Right cardiac atrium (tissue), 5 donors: ENCODE measurements around the gene TRMT61B. TPM values are rescaled to one million over a fixed set of nuclear protein-coding genes. Genes with fewer than 3 reads are reported as not detected.

Source experiments
- ATAC-seq, 2 donors: fragments of 200-7000 bp; cut with Tn5 transposase; one replicate each; pipeline versions ENCODE4 v1.8.0 to v1.9.1; 2020; ENCODE audit warnings: moderate library complexity in 2 of 2, mild to moderate bottlenecking in 1 of 2
- DNase-seq, 3 donors: peaks; one replicate each; pipeline ENCODE4 v3.0.0-alpha.2; 2020
- H3K27ac ChIP-seq: one replicate; pipeline ENCODE4 v1.5.1; 2013; ENCODE audit warnings: mild to moderate bottlenecking, low read length, control low read depth, moderate library complexity
- H3K27me3 ChIP-seq: one replicate; pipeline ENCODE4 v1.6.1; 2013; ENCODE audit not compliant: control insufficient read depth, insufficient read depth
- H3K4me1 ChIP-seq: one replicate; pipeline ENCODE4 v1.6.1; 2013; ENCODE audit warnings: low read length; ENCODE audit not compliant: control insufficient read depth, insufficient read depth
- H3K4me3 ChIP-seq: one replicate; pipeline ENCODE4 v1.5.1; 2013; ENCODE audit warnings: low read length, control low read depth
- H3K9me3 ChIP-seq: one replicate; pipeline ENCODE4 v1.6.1; 2013; ENCODE audit warnings: low read length; ENCODE audit not compliant: control insufficient read depth
- WGBS: extraction: QIAGEN DNeasy Blood & Tissue Kit; methylation state at CpG from one replicate; pipeline ENCODE4 v1.1.7; 2013; 5-methylcytosine and 5-hydroxymethylcytosine counted together
- intact Hi-C, 4 donors: fragments of 100-400 bp; cut with DNase I; formaldehyde crosslinking; loops; one replicate each; pipeline versions ENCODE4 v1.11.0 to v1.14.0; 2022 to 2023
- polyA plus RNA-seq: library from polyadenylated mRNA; stranded (reverse); fragments of 200-250 nt; gene quantifications from one replicate; pipeline ENCODE4 v1.2.3, GENCODE V29; 2013
- total RNA-seq, 4 donors: library from RNA; stranded (reverse); fragmentation: NEBNext Ultra II Directional; extraction: Animal tissue kit (Norgen Biotek cat#: 25700); gene quantifications; one replicate each; pipeline ENCODE4 v1.2.1, GENCODE V29; 2021
- donor health status: healthy with polysubstance abuse.
- donor health status: DM: no; HTN: yes; CAD: no.
- donor health status: DM: no; HTN: no; CAD: no.
- donor health status: DM: no; HTN: yes; CAD: no; lungs with severe emphysema.
- donor health status: DM: yes; HTN: yes; CAD: no.

TRMT61B gene
- total and polyA plus RNA-seq, 5 donors = 13.9 to 32.7 (median 18.2) TPM

- intact Hi-C loops = no loop called here
- no peaks in the 10 kb centered on the region for H3K9me3 ChIP-seq
- H3K27ac ChIP-seq = no peak overlapping the region
- no peak overlapping the region for H3K4me3 ChIP-seq
- no peaks in the 10 kb centered on the region for H3K4me1 ChIP-seq
- DNase-seq = no peak
- H3K27me3 ChIP-seq = no peaks in the 10 kb centered on the region
- WGBS = 53% methylated on average over 1 of the region's 1 CpG
- no peak for ATAC-seq
These were observed 31.7 kb upstream of the TRMT61B start for GRCh38 chr2:28901841-28902240.

GRCh38 chr2:28901202-28901601 is 31.1 kb upstream of the TRMT61B start:
- intact Hi-C loops = no loop called here
- Histone ChIP-seq H3K4me3 (no peak overlapping the region), H3K27me3 (no peaks in the 10 kb centered on the region), H3K27ac (no peak overlapping the region), H3K9me3 (no peaks in the 10 kb centered on the region), H3K4me1 (no peaks in the 10 kb centered on the region)
- ATAC-seq (no peak), DNase-seq (no peak)
- WGBS = 69% methylated on average over 2 of the region's 2 CpGs

- 56% methylated on average over 1 of the region's 1 CpG for WGBS
- ATAC-seq = no peak
- H3K9me3 ChIP-seq = no peaks in the 10 kb centered on the region
- DNase-seq = no peak
- intact Hi-C loops = no loop called here
- H3K27ac ChIP-seq = no peak overlapping the region
- H3K27me3 ChIP-seq = no peaks in the 10 kb centered on the region
- H3K4me3 ChIP-seq = no peak overlapping the region
- H3K4me1 ChIP-seq = no peaks in the 10 kb centered on the region
These were observed 27.9 kb upstream of the TRMT61B start for GRCh38 chr2:28898048-28898447.

GRCh38 chr2:28896906-28897305 is 26.8 kb upstream of the TRMT61B start:
- WGBS = 70% methylated on average over 2 of the region's 2 CpGs
- H3K4me1 ChIP-seq = no peaks in the 10 kb centered on the region
- no peak overlapping the region for H3K4me3 ChIP-seq
- DNase-seq = no peak
- ATAC-seq = no peak
- no peak overlapping the region for H3K27ac ChIP-seq
- H3K27me3 ChIP-seq = no peaks in the 10 kb centered on the region
- intact Hi-C loops = no loop called here
- H3K9me3 ChIP-seq = no peaks in the 10 kb centered on the region

GRCh38 chr2:28895189-28895893 is 25.2 kb upstream of the TRMT61B start:
- intact Hi-C loops = no loop called here
- Histone ChIP-seq H3K27ac (no peak overlapping the region), H3K9me3 (no peaks in the 10 kb centered on the region), H3K4me1 (no peaks in the 10 kb centered on the region), H3K4me3 (peak overlapping the region; percentile 91), H3K27me3 (no peaks in the 10 kb centered on the region)
- WGBS = under 1% methylated on average over 19 of the region's 19 CpGs
- DNase-seq (peak; percentile 41 to 77 (median 75)), ATAC-seq (peak; percentile 2 to 26)

GRCh38 chr2:28894470-28895188 is 24.5 kb upstream of the TRMT61B start, which contains the start of gene WDR43:
Gene WDR43, plus strand, starts transcription at chr2:28894667. Its CDS starts 32 bp downstream, at chr2:28894699.
- intact Hi-C loops = no loop called here
- Histone ChIP-seq H3K27ac (peak within 1 kb of the TSS; percentile 55), H3K27me3 (no peaks in the 10 kb centered on the region), H3K4me1 (no peaks in the 10 kb centered on the region), H3K4me3 (peak within 1 kb of the TSS; percentile 91), H3K9me3 (no peaks in the 10 kb centered on the region)
- ATAC-seq (peak; percentile 99), DNase-seq (peak; percentile 99)
- 0% methylated on average over 79 of the region's 79 CpGs for WGBS

- intact Hi-C loops = no loop called here
- H3K9me3 ChIP-seq = no peaks in the 10 kb centered on the region
- DNase-seq (peak; percentile 25 to 69 (median 55)), ATAC-seq (no peak)
- H3K4me1 ChIP-seq = no peaks in the 10 kb centered on the region
- H3K27ac ChIP-seq = no peak overlapping the region
- no peaks in the 10 kb centered on the region for H3K27me3 ChIP-seq
- no peak overlapping the region for H3K4me3 ChIP-seq
- 94% methylated on average over 21 of the region's 21 CpGs for WGBS
These were observed 23.4 kb upstream of the TRMT61B start for GRCh38 chr2:28893488-28893887.

GRCh38 chr2:28880193-28880592 is 10.1 kb upstream of the TRMT61B start:
- DNase-seq = no peak
- no peak for ATAC-seq
- Histone ChIP-seq H3K27me3 (no peaks in the 10 kb centered on the region), H3K4me1 (no peaks in the 10 kb centered on the region), H3K4me3 (no peak overlapping the region), H3K9me3 (no peaks in the 10 kb centered on the region), H3K27ac (no peak overlapping the region)
- intact Hi-C loops = no loop called here
- WGBS = 90% methylated on average over 1 of the region's 1 CpG

- DNase-seq = no peak
- no peak for ATAC-seq
These were observed 1.5 kb upstream of the TRMT61B start for GRCh38 chr2:28871620-28872019.

GRCh38 chr2:28869494-28870145 is 489 bp downstream of the TRMT61B start:
- intact Hi-C loops = no loop called here
- H3K27me3 ChIP-seq = no peaks in the 10 kb centered on the region
- WGBS = under 1% methylated on average over 29 of the region's 29 CpGs
- ATAC-seq = peak in 1 of 2 donors; percentile 51
- peak overlapping the region; percentile 6 for H3K27ac ChIP-seq
- H3K4me1 ChIP-seq = no peaks in the 10 kb centered on the region
- H3K9me3 ChIP-seq = no peaks in the 10 kb centered on the region
- H3K4me3 ChIP-seq = peak overlapping the region; percentile 74
- peak in 1 of 3 donors; percentile 56 for DNase-seq

More at GRCh38 chr2:28871620-28872019, 1.5 kb upstream of the TRMT61B start:
- H3K4me3 ChIP-seq = no peak overlapping the region
- no peaks in the 10 kb centered on the region for H3K9me3 ChIP-seq
- H3K27me3 ChIP-seq = no peaks in the 10 kb centered on the region
- 76% methylated on average over 3 of the region's 3 CpGs for WGBS
- intact Hi-C loops = no loop called here
- H3K27ac ChIP-seq = no peak overlapping the region
- H3K4me1 ChIP-seq = no peaks in the 10 kb centered on the region

- Histone ChIP-seq H3K4me1 (no peaks in the 10 kb centered on the region), H3K27ac (no peak overlapping the region), H3K27me3 (no peaks in the 10 kb centered on the region), H3K4me3 (no peak overlapping the region), H3K9me3 (no peaks in the 10 kb centered on the region)
- DNase-seq (no peak), ATAC-seq (no peak)
- 81% methylated on average over 12 of the region's 12 CpGs for WGBS
- intact Hi-C loops = no loop called here
These were observed 1.5 kb downstream of the TRMT61B start for GRCh38 chr2:28868611-28869010.
